HG03457 (cell line): ENCODE data around the gene PARP11.

Source experiments
- ATAC-seq: cut with Tn5 transposase; IDR thresholded peaks from one replicate; pipeline ENCODE4 v1.9.1; 2021; ENCODE audit warnings: moderate number of reproducible peaks; ENCODE audit not compliant: unreplicated experiment

PARP11 gene

DNA sequence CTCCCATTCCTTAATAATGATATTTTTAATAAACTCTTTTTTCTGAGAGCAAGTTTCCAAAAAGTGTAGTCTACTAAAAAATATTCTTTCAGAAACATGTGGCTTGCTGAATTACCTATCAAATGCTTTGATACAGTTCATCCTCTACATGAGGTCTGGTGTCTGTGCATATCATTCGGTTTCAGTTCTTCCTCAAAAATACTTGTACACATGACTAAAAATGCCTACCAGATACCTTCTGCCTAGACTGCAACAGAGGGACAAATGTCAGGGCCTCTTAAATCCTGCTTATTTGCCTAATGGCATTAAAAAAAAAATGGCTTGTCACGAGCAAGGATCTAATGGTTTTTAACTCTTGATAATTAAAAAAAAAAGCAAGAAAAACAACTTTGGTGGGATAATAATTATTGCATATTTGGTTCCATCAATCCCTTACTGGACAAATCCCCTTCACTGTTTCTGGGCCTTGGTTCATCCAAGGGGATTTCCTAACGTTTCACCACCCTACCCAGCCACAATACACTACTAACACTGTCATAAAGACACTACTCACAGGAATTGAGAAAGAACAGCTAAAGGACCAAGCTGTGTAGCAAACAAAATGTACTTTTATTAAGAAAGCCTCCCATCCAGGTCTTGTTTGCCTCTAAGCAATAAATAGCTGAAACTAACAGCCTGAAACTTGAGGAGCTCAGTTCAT is 45.7 kb downstream of the PARP11 start:
- no peak for ATAC-seq

DNA sequence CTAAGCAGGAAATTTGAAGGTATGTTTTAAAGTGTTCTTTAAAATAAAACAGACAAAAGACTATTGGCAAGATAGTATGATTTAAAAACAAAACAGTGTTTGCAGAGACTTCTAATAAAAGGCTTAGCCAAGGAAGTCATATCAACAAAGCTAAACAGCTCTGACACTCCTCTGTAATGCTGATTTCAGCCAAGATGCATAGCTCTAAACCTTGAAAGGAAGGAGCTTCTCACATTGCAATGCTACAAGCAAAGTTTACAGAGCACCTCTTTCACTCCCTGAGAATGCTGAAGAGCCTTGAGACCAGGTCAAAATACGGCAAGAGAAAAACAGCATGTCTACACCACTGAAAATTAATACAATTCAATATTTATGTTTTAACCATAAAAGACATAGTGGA is 51.8 kb downstream of the PARP11 start:
- ATAC-seq = no peak

DNA sequence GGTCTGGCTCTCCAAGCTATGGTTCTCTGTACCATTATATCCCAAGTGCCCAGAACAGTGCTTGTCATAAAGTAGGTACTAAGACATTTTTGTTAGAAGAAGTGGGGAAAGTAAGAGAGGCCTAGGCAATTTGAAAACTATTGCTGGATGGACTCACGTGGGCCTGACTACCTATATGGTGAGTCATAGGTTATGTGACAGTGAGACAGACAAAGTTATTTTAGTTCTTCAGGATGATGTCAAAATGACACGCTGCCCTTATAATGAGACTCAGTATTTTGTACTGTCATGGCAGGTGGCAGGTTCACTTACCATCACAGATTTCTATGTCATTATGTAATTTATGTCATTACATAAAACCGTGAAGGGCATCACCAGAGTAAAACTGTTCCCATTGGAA is 53.1 kb downstream of the PARP11 start:
- no peak for ATAC-seq

DNA sequence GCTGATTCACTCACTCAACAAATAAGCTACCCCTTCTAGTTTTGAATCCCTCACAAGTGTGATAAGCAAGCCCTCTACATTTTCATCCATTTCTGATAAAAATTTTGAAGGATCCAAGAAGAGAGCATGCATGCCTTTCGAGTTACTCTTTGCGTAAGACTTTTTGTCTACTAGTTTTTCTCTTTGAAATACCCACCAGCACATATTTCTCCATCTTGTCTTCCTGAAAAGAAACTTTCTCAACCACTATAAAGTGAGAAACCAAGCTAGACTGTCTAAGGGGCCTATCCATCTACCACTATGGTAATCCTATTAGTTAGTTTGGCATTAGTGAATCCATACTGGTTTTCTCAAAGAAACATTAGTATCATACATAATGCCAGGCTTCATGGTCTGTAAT is 56.9 kb downstream of the PARP11 start:
- no peak for ATAC-seq

DNA sequence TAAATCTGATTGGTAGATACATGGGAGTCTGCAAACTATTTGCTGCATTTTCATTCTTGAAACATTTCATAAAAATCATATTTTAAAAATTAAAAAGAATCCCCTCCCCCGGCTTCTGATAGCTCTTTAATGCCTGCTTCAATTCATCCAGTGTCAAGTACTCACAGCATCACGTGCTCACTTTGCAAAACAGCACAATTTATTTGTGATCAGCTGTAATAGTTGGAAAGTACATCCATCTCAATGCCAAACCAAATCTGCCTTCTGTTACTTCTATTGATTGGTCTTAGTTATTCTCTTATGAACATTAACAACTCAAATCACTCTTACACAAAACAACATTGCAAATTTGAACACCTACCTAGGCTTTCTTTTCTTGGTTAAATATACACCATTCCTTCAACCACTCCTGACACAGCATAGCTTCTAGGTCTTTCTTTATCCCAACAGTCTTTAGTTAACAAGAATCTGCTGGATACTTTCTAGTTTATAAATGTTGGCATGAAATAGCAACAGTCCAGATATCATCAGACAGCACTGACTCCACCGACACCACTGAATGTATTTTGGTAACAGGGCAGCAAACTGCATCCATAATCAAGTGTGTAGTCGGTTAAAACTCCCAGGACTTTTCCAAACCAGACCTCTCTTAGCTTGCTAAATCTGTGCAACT is 58.0 kb downstream of the PARP11 start:
- no peak for ATAC-seq

DNA sequence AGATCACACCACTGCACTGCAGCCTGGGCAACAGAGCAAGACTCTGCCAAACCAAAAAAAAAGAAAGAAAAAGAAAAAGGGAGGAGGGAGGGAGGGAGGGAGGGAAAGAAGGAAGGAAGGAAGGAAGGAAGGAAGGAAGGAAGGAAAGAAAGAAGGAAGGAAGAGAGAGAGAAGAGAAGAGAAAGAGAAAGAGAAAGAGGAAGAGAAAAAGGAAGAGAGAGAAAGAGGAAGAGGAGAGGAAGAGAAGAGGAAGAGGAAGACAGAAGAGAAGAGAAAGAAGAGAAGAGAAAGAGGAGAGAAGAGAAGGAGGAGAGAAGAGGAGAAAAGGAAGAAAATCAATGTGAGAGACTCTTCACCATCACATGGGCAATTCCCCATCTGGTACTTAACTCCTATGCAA is 62.7 kb downstream of the PARP11 start:
- no peak for ATAC-seq

DNA sequence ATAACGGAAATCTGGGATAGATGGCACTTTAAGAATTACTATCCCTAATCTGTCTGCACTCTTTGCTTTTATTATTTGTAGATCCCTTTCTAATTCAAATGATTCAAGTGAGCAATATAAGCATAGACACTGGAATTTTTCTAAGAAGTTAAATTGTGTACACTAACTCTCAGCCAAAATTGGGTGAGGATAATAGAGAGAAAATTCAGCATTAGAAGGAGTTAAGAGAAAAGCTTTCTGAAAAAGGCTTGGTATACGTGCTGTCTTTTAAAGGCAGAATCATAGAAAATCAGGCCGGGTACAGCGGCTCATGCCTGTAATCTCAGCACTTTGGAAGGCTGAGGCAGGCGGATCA is 63.2 kb downstream of the PARP11 start:
- ATAC-seq = no peak

DNA sequence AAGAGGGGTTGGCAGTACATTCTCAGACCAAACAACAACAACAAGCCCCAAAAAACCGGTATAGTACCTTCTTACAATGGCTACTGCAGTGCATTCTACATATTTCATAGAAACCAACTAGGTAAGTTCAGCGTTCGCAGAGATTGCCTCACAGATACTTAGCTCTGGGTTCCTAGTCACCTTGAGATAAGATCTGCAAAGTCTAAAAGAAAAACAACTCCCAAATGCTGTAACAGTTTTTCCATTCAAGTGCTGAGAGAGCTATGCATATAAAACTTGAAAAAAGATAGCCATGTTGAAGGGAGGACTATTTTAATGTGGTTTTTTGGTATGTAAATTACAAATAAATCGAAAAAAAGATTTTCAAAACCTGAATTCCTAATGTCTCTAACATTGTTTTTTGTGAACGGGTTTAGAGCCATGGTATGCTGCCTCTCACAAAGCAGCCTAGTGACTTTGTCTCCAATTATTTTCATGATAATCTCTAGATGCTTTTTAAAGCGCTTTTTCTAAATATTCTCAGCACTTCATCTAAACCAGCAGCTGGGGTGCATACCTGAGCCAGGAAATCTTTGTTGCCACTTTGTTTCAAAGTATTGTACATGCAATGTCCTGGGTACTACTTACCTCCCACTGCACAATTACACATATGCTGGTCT is 63.7 kb downstream of the PARP11 start:
- no peak for ATAC-seq

DNA sequence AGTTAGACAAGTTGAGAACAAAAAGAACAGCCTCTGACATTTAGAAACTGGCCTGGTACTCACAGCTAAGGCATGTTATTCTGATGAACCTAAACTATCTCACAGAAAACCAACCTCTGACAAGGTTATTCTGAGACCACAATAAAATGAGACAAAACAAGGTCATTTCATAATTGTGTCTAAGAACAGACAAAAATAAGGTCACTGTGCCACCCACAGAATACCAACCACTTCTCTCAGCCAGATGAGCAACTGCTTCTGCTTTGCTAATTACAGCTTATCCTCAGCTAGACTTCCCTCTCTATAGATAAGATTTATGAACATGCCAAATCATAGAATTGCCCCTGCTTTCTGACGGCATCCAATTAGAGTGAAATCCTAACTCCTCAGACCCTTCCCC is 68.1 kb downstream of the PARP11 start:
- ATAC-seq = no peak

DNA sequence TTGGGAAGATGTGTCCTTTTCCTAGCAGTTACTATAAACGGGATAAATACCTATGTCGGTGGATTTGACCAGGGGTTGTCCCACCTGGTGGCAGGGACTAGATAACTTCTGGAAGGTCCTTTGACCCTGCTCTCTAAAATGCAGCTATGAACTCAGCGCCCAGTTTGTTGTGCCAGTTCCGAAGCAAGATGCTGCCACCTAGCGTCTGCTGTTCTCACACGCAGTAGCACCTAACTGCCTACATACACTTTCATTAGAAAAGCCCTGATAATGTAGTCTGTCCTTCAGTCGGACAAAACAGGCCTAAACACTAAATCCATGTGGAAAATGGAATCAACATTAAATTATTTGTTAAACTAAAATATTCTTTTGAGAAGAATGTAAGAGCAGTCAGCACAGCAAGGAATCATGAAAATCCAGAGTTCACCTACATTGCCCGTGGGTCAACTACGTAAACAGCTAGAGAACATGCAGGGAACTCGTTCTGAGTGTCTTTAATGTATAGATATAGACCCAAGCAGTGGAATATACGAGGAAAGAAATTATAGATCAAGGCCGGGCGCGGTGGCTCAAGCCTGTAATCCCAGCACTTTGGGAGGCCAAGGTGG is 69.2 kb downstream of the PARP11 start:
- no peak for ATAC-seq

DNA sequence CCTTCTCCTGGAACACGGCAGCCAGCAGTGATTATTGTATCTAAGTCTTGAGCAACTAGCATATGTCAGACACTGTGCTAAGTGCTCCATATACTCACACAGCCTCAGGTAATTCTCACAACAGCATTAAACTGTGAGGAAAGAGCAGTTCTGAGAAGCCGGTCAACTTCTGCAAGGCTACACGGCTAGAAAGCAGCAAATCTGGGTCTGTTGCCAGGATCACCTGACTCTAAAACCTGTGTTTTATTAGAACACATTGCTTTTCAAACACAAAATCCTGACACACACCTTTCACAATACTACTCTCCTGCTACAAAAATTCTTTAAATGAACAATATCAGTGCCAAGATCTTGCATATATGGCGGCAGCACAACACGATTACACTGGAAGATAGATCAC is 70.5 kb downstream of the PARP11 start:
- no peak for ATAC-seq

DNA sequence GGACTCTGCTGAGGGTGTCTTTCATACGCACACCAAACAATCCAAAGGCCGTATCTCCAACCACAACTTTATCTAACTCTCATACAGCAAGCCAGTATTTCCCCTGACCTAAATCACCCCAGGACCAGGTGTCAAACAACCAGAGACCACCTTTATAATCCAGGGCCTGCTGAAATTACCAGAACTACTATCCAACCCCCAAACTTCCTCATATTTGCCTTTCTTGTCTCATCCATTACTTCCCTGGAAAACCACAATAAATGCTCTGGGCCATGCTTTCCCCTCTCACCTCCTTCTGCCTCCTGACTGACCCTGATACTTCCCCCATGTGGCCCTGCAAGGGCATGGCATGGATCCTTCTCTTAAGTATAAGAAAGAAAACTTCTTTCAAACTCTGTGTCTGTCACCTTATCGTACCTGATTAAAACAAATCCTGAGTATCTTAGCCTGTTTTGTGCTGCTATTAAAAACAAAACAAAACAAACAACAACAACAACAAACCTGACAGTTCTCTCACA is 75.6 kb downstream of the PARP11 start:
- no peak for ATAC-seq

DNA sequence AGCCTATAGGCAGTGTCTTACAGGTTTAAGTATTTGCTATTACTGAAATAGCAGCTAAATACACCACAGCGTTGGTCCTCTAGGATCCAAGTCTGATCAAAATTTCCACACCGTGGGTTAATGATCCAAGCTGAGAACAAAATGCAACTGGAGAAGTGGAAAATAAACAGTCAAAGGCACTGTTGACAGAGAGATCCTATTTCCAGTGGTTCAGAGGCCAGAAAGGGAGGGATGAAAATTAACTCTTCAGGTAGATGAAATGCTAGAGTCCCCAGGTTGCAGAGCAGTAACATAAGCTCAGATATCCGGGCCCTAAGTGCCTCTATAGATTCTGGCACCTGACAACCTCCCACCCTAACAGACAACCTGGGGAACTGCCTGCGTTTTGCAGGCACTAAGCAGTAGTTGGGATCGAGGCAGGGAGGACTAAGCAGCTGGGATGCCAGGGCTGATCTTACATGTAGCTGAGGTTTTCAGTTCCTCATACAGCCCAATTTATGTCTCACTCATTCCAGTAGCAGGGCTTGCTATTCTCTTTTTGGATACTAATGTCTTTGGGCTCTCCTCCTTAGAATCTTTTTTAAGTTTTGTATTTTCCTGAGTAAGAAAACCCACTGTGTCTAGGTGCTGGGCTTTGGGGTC is 77.6 kb downstream of the PARP11 start:
- no peak for ATAC-seq

DNA sequence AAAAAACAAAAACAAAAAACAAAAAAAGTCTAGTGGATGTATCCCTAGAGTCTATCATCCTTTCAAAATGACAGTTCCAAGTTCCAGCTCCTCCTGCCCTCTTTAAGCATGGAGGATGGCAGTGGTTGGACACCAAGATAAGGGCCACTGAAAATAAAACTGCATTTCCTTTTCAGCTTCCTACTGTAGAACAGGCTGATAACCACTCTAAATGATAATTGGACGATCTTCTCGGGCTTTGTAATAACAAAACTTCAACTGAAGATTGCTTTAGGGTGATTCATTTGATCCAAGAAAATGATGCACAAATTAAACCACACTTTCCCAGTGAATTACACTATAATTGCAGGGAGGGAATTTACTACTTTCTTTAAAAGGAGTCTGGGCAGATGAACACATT is 78.1 kb downstream of the PARP11 start:
- no peak for ATAC-seq

DNA sequence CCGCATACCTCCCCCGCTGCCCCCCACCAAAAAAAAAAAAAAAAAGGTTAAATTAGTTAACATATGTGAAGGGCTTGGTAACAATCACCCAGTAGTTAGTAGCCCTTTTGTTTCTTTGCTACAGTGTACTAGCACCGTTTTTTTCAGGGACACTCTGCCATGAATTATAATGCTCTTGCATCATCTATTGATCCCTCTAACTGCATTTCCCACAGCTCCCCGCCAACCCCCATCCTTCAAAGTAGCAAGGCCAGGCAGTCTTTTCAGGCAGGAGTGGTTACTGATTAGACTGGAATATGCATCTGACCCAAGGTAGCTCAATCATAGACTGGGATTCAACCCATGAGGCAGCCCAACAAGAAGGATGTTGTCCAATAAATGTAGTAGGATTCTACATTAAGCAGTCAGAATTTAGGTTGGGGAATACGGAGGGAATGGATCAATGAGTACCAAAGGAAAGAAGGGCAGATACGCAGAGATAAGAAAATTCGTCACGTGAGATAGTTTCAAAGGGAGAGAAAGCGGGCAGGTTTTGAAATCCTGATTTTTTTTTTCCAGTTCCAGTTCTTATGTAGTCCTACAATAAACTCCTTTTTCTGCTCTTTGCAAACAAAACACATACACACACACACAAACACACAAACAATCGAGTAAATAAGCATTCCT is 80.4 kb downstream of the PARP11 start:
- no peak for ATAC-seq

DNA sequence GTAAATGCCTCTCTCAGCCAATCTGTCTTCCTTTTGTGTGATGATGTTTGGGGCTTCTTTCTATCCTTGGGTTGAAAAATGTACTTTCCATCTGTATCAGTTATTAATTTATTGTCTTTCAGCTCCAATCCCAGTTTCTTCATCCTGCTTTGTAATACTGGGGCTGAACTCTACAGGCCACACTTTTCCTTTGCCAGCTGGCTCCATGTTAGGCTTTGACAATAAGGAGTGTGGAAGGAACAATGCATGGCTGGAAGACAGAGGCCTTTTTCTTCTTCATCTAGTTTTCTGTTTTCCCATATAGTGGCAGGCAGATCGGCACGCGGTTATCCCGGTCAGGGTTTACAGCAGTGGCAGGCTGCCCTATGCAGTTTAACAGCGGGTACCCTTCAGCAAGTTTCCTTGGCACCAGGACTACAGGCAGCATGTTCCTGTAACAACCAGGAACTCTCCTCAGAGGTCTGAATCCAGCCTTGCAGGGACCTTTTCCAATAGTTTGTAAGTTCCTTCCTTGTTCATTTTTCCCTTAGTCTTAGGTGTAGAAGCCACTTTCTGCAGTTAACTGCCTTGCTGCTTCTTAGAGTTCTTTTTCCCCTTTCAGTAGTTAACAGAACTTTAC is 81.8 kb downstream of the PARP11 start:
- ATAC-seq = no peak

DNA sequence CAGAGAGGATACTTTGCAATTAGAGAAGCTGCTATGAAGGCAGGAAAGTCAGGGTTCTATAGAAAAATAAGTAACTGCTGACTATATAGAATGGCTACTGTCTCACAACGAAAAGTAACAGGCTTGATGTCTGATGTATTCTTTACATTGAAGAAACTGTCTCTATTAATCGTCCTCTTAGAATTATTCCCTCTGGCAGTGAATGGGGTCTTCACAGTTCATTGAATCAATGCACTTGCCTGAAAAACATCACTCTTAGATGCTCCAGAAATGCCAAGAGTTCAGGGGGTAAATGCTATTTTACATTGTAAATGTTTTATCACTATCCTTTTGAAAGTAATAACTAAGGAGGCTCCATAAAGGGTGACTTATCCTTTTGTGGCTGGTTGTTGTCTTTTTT is 82.6 kb downstream of the PARP11 start:
- ATAC-seq = no peak

DNA sequence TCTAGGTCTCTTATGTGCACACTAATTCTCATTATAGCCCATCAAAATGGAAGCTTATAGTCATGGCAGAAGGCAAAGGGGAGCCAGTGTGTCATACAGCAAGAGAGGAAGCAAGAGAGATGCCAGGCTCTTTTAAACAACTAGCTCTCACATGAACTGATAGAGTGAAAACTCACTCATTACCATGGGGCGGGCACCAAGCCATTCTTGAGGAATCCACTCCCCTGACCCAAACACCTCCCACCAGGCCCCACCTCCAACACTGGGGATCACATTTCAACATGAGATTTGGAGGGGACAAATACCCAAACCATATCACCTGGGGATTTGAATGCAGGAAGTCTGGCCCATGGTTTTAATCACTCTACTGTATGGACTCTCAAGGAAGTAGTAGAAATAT is 83.4 kb downstream of the PARP11 start:
- no peak for ATAC-seq

DNA sequence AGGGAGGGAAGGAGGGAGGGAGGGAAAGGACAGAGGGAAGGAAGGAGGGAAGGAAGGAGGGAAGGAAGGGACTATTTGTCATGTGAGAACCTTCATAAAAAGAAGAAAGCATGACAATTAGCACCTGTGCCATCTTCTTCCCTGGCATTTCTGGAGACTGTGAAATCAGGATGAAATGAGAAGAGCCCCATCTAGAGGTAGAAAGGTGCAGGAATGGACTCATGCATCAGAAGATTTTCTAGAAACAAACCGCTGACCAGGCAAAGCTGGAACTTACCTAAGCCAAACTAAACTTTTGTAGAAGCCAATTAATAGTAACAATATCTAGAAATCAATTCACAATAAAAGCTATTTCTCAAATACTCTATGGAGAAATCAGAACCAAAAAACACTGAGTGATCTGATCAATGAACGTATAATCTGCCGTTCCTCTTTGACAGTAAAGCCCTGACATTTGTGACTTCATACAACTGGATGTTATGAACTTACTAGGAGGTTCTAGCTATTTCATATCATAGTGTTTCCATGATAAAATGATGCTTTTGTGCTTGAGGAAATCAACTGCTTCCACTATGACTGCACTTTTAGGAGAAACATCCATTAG is 95.9 kb downstream of the PARP11 start:
- ATAC-seq = no peak
